Spleen (tissue), 11 donors: ENCODE data around the gene FGD4. TPM values are rescaled to one million over a fixed set of nuclear protein-coding genes. Genes with fewer than 3 reads are reported as not detected.

Experiments used
- DNase-seq: peaks from one replicate; pipeline ENCODE4 v3.0.0-alpha.2; 2020
- H3K27ac ChIP-seq, 8 donors: fragments of 200-600 bp; sonication (generic) in 7 of 8; 1 replicate in 4 of 8; 2 replicates in 4 of 8; pipeline versions ENCODE4 v1.5.0 to v1.8.0; 2016 to 2021; ENCODE audit warnings: inconsistent platforms in 4 of 8, mild to moderate bottlenecking in 4 of 8, moderate library complexity in 1 of 8
- H3K27me3 ChIP-seq, 7 donors: fragments of 200-600 bp; sonication (generic) in 6 of 7; replicated peaks in 1 of 7; 1 replicate in 4 of 7; 2 replicates in 3 of 7; pipeline versions ENCODE4 v1.5.0 to v1.8.0; 2016 to 2021; ENCODE audit warnings: inconsistent platforms in 3 of 7, mild to moderate bottlenecking in 1 of 7
- H3K36me3 ChIP-seq, 6 donors: fragments of 200-600 bp; sonication (generic) in 5 of 6; 1 replicate in 4 of 6; 2 replicates in 2 of 6; pipeline versions ENCODE4 v1.5.0 to v1.8.0; 2016 to 2021; ENCODE audit warnings: inconsistent platforms in 2 of 6
- H3K4me1 ChIP-seq, 6 donors: fragments of 200-600 bp; sonication (generic) in 5 of 6; 1 replicate in 3 of 6; 2 replicates in 3 of 6; pipeline versions ENCODE4 v1.5.0 to v1.8.0; 2016 to 2021; ENCODE audit warnings: inconsistent platforms in 3 of 6
- H3K4me3 ChIP-seq, 8 donors: fragments of 200-600 bp; sonication (generic) in 7 of 8; 1 replicate in 4 of 8; 2 replicates in 4 of 8; pipeline versions ENCODE4 v1.5.0 to v1.8.0; 2016 to 2021; ENCODE audit warnings: inconsistent platforms in 4 of 8, mild to moderate bottlenecking in 4 of 8, moderate library complexity in 2 of 8
- H3K9me3 ChIP-seq, 8 donors: fragments of 200-600 bp; sonication (generic) in 7 of 8; 1 replicate in 4 of 8; 2 replicates in 4 of 8; pipeline versions ENCODE4 v1.5.0 to v1.8.0; 2016 to 2021; ENCODE audit warnings: inconsistent platforms in 4 of 8
- POLR2A ChIP-seq, 3 donors: fragments of 450-650 bp; IDR thresholded peaks; one replicate each; pipeline ENCODE4 v1.5.1; 2017; ENCODE audit warnings: antibody characterized with exemption in 3 of 3, mild to moderate bottlenecking in 1 of 3
- POLR2AphosphoS5 ChIP-seq, 3 donors: sonication (generic); formaldehyde crosslinking; IDR thresholded peaks; one replicate each; pipeline ENCODE4 v1.5.1; 2017; ENCODE audit warnings: antibody characterized with exemption in 3 of 3
- WGBS, 5 donors: extraction: QIAGEN DNeasy Blood & Tissue Kit in 3 of 5; methylation state at CpG; one replicate each; pipeline versions ENCODE4 v1.1.5 to v1.1.7; 2013 to 2018; 5-methylcytosine and 5-hydroxymethylcytosine counted together
- intact Hi-C: fragments of 100-400 bp; cut with DNase I; formaldehyde crosslinking; loops from one replicate; pipeline ENCODE4 v1.15.0; 2023; ENCODE audit warnings: low total_unique reads
- polyA plus RNA-seq, 3 donors: library from polyadenylated mRNA; stranded (reverse); fragments of 200-250 nt; gene quantifications; one replicate each; pipeline ENCODE4 v1.2.1, GENCODE V29; 2013
- total RNA-seq, 7 donors: library from RNA; depleted of rRNA in 3 of 7; stranded (reverse); fragments of >200 nt in 3 of 7; fragmentation: NEBNext Ultra II Directional in 4 of 7; extraction: Animal tissue kit (Norgen Biotek cat#: 25700) in 4 of 7; gene quantifications; one replicate each; pipeline versions ENCODE4 v1.1.0 to v1.2.1, GENCODE V29; 2016 to 2021
- TF ChIP-seq, protein P1 (sequence below), 11 experiments: fragments of 200-600 bp in 7 of 11; fragments of 450-650 bp in 4 of 11; sonication (generic) in 4 of 11; IDR thresholded peaks in 8 of 11; conservative IDR thresholded peaks in 3 of 11; 1 replicate in 7 of 11; 2 replicates in 4 of 11; pipeline versions ENCODE4 v1.4.0 to v1.8.0; 2016 to 2021; ENCODE audit warnings: antibody characterized with exemption in 11 of 11, inconsistent platforms in 4 of 11, mild to moderate bottlenecking in 1 of 11
- donor health status: healthy with polysubstance abuse.
- donor health status: DM: no; HTN: no; CAD: no; lungs with moderate emphysema.
- donor health status: DM: no; HTN: no; CAD: no.
- donor health status: Bipolar disorder and iron deficiency.
- donor health status: healthy.
- donor health status: DM: no; HTN: no; CAD: no.
- donor health status: DM: yes; HTN: yes; CAD: no.

FGD4 gene
- total and polyA plus RNA-seq, 10 donors = 1.0 to 44.4 (median 25.7) TPM

GRCh38 chr12:32493282-32493681, 93.9 kb downstream of the FGD4 start:
- H3K4me3 ChIP-seq = no peak overlapping the region
- intact Hi-C loops = no loop called here
- TF ChIP-seq, protein P1, sequence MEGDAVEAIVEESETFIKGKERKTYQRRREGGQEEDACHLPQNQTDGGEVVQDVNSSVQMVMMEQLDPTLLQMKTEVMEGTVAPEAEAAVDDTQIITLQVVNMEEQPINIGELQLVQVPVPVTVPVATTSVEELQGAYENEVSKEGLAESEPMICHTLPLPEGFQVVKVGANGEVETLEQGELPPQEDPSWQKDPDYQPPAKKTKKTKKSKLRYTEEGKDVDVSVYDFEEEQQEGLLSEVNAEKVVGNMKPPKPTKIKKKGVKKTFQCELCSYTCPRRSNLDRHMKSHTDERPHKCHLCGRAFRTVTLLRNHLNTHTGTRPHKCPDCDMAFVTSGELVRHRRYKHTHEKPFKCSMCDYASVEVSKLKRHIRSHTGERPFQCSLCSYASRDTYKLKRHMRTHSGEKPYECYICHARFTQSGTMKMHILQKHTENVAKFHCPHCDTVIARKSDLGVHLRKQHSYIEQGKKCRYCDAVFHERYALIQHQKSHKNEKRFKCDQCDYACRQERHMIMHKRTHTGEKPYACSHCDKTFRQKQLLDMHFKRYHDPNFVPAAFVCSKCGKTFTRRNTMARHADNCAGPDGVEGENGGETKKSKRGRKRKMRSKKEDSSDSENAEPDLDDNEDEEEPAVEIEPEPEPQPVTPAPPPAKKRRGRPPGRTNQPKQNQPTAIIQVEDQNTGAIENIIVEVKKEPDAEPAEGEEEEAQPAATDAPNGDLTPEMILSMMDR (IDR thresholded peaks at IDR 0.05 in 8 of 11, conservative IDR thresholded peaks at IDR 0.05 in 3 of 11) = no peak
- TF ChIP-seq POLR2A (IDR thresholded peaks at IDR 0.05) = no peak
- TF ChIP-seq POLR2AphosphoS5 (IDR thresholded peaks at IDR 0.05) = no peak
- H3K27ac ChIP-seq = no peak overlapping the region
- H3K4me1 ChIP-seq = peaks cover 0 to 56% (median 14%) of the 10 kb centered on the region in 6 donors
- no peaks in the 10 kb centered on the region for H3K27me3 ChIP-seq
- H3K9me3 ChIP-seq = no peaks in the 10 kb centered on the region
- H3K36me3 ChIP-seq = no peaks in the 10 kb centered on the region
- WGBS, 5 donors = 59 to 76% (median 72%) methylated on average over 4 of the region's 4 CpGs
- no peak for DNase-seq

DNA sequence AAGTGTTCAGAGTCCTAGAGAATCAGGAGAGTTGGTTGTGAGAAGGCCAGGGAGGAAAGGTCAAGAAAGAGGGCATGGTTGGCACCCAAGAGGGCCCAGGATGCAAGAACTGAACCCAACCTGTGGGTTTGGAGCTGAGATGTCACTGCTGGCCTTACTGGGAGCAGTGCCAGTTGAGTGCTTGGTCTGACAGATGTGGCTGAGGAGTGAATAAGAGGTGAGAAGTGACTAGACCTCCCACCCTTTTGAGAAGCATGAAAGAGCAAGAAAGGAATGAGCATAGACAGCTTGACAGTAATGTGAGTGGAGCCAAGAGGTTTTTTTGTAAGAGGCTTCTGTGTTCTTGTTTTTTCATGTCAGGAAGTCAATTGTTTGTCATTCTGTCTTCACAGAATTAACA, 95.3 kb downstream of the FGD4 start:
- Histone ChIP-seq H3K36me3 (no peaks in the 10 kb centered on the region), H3K27me3 (no peaks in the 10 kb centered on the region), H3K27ac (peak overlapping the region in 1 of 8 donors; percentile 30), H3K9me3 (no peaks in the 10 kb centered on the region), H3K4me1 (peaks cover 0 to 67% (median 21%) of the 10 kb centered on the region in 6 donors), H3K4me3 (no peak overlapping the region)
- no peak for TF ChIP-seq POLR2AphosphoS5 (IDR thresholded peaks at IDR 0.05)
- TF ChIP-seq, protein P1 (IDR thresholded peaks at IDR 0.05 in 8 of 11, conservative IDR thresholded peaks at IDR 0.05 in 3 of 11) = no peak
- no peak for TF ChIP-seq POLR2A (IDR thresholded peaks at IDR 0.05)
- intact Hi-C loops = no loop called here
- DNase-seq = no peak

DNA sequence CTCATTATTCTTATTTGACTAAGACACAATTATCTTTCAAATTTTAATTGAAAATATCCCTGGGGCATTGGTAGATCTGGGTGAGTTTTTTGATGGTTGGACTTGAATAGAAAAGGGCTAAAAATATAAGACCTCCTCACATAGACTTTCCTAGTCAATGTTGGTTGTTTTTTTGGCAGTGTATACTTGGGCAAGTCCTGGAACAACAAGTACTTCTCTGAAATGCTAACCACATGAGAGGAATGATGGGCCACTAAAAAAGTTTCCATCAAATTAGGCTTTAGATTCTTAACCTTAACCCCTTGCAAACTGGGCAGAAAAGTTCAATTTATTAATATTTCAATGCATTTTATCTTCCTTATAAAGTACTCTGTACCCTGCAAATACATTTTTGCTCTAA, 97.6 kb downstream of the FGD4 start:
- TF ChIP-seq POLR2AphosphoS5 (IDR thresholded peaks at IDR 0.05) (no peak), POLR2A (IDR thresholded peaks at IDR 0.05) (no peak)
- TF ChIP-seq, protein P1 (IDR thresholded peaks at IDR 0.05 in 8 of 11, conservative IDR thresholded peaks at IDR 0.05 in 3 of 11) = no peak
- Histone ChIP-seq H3K27ac (no peak overlapping the region), H3K27me3 (no peaks in the 10 kb centered on the region), H3K9me3 (no peaks in the 10 kb centered on the region), H3K4me3 (no peak overlapping the region), H3K4me1 (peaks cover 0 to 83% (median 28%) of the 10 kb centered on the region in 6 donors), H3K36me3 (no peaks in the 10 kb centered on the region)
- DNase-seq = no peak
- intact Hi-C loops = no loop called here

GRCh38 chr12:32497864-32498263, 98.5 kb downstream of the FGD4 start:
- no peak overlapping the region for H3K4me3 ChIP-seq
- H3K9me3 ChIP-seq = no peaks in the 10 kb centered on the region
- H3K27me3 ChIP-seq = no peaks in the 10 kb centered on the region
- no peak for TF ChIP-seq POLR2AphosphoS5 (IDR thresholded peaks at IDR 0.05)
- TF ChIP-seq POLR2A (IDR thresholded peaks at IDR 0.05) = no peak
- TF ChIP-seq, protein P1 (IDR thresholded peaks at IDR 0.05 in 8 of 11, conservative IDR thresholded peaks at IDR 0.05 in 3 of 11) = no peak
- DNase-seq = no peak
- H3K36me3 ChIP-seq = no peaks in the 10 kb centered on the region
- peaks cover 0 to 90% (median 33%) of the 10 kb centered on the region in 6 donors for H3K4me1 ChIP-seq
- 53 to 60% (median 57%) methylated on average over 4 of the region's 4 CpGs for WGBS, 5 donors
- H3K27ac ChIP-seq = peak overlapping the region in 5 of 8 donors; percentile 18 to 66 (median 41)
- intact Hi-C loops = no loop called here
